IMR-90 (cell line): ENCODE data around the gene NRDC.

Experiments
- CEBPB ChIP-seq: IDR thresholded peaks from 2 replicates; pipeline ENCODE4 v1.6.1; 2012; ENCODE audit warnings: low read depth, low read length, improper control_type of control experiment
- CTCF ChIP-seq: conservative IDR thresholded peaks from 2 replicates; pipeline ENCODE4 v1.5.1; 2012; ENCODE audit warnings: mild to moderate bottlenecking, low read depth, low read length, improper control_type of control experiment
- FOS ChIP-seq: fragments of 150-350 bp; IDR thresholded peaks from 2 replicates; pipeline ENCODE4 v1.6.1; 2016; ENCODE audit warnings: low read depth, low read length
- MXI1 ChIP-seq: IDR thresholded peaks from 2 replicates; pipeline ENCODE4 v1.6.1; 2012; ENCODE audit warnings: low read depth, mild to moderate bottlenecking, low read length, moderate library complexity, borderline replicate concordance
- NFE2L2 ChIP-seq: fragments of 150-350 bp; IDR thresholded peaks from 2 replicates; pipeline ENCODE4 v1.6.1; 2016; ENCODE audit warnings: low read depth, mild to moderate bottlenecking, low read length
- POLR2A ChIP-seq: IDR thresholded peaks from 2 replicates; pipeline ENCODE4 v1.6.1; 2012; ENCODE audit warnings: mild to moderate bottlenecking, low read depth, low read length
- RAD21 ChIP-seq: IDR thresholded peaks from 2 replicates; pipeline ENCODE4 v1.6.1; 2012; ENCODE audit warnings: low read length, improper control_type of control experiment
- RCOR1 ChIP-seq: IDR thresholded peaks from 2 replicates; pipeline ENCODE4 v1.6.1; 2012; ENCODE audit warnings: mild to moderate bottlenecking, low read length, improper control_type of control experiment; ENCODE audit not compliant: insufficient replicate concordance
- RFX5 ChIP-seq: IDR thresholded peaks from 2 replicates; pipeline ENCODE4 v1.8.0; 2012; ENCODE audit warnings: low read depth, mild to moderate bottlenecking, low read length, moderate library complexity
- USF2 ChIP-seq: fragments of 150-350 bp; IDR thresholded peaks from 2 replicates; pipeline ENCODE4 v1.6.1; 2017; ENCODE audit warnings: mild to moderate bottlenecking, antibody characterized with exemption, low read length, low read depth

GRCh38 chr1:51749151-51749550, 129.4 kb downstream of the NRDC start:
- TF ChIP-seq MXI1: no peak
- no peak for TF ChIP-seq USF2
- no peak for TF ChIP-seq FOS
- no peak for TF ChIP-seq NFE2L2
- no peak for TF ChIP-seq CTCF
- no peak for TF ChIP-seq POLR2A
- no peak for TF ChIP-seq RCOR1
- no peak for TF ChIP-seq CEBPB
- TF ChIP-seq RFX5: no peak
- TF ChIP-seq RAD21: no peak
